ENCODE measurements around the gene DONSON. TPM values are rescaled to one million over a fixed set of nuclear protein-coding genes. Genes with fewer than 3 reads are reported as not detected.

DONSON gene
- total and polyA plus RNA-seq, 2 of the 13 experiments (the other 11 are each of a cell fraction or from before 2014, with no cell fraction given), result 35.4 to 63.6 TPM

DNA sequence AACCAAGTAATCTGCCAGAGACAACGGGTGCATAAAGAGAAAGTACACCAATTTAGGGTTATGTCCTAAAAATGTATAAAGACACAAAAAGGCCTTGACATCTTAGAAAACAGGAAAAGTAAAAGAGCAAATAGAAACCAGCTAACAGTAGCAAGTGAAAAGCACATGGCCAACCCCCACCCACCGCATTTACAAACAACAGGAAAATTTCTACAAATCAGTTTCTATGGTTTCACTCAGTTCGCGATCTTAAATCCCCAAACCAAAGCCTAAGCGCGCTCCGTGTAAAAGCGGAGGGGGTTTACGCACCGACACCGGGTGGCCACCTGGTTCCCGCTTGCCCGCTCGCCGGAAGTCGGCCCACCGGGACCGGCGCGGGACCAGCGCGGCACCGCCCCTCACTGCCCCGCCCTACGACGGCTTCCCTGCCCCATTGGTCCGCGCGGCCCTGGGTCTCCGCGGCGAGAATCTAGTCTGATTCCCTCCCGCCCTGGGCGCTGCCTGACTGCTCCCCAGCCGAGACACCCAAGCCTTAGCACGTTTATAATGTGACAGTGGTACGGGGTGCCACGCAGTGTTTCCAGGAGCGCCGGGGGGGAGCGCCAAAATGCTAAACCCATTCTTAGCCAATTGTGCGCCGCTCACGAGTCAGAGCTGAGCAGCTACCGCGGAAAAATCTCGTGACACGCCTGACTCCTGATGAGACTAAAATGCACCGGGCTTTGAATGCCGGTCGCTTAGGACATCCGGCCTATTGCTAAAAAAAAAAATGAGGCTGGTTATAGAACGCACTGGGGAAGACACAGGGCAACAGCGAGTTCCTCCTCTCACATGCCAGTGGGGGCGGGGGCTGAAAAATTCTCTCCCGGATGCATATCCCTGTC, 46.5 kb downstream of the DONSON start, which contains the start of gene GART (continued):
- TF ChIP-seq ZBTB26 (CRISPR knock-in tag; IDR thresholded peaks at IDR 0.05; ENCODE audit: borderline replicate concordance) (no peak), ZC3H13 (CRISPR knock-in tag; IDR thresholded peaks at IDR 0.05) (peak; percentile 63; the same call in 1 of the 2 replicates), ZBTB42 (CRISPR knock-in tag; IDR thresholded peaks at IDR 0.05) (no peak), NONO (IDR thresholded peaks at IDR 0.05) (no peak), NONO (CRISPR knock-in tag; conservative IDR thresholded peaks at IDR 0.05) (peak; percentile 72), ZNF550 (CRISPR knock-in tag; IDR thresholded peaks at IDR 0.05; ENCODE audit: borderline replicate concordance) (no peak), PPARG (CRISPR knock-in tag; conservative IDR thresholded peaks at IDR 0.05) (0 out of 2 replicates have a peak, but pooled peaks have one; percentile 19), EP300 (IDR thresholded peaks at IDR 0.05; ENCODE audit: low read depth in 2 of 2, low read length in 2 of 2) (peak in 1 of 2 experiments; percentile 16; a peak in 1 of 4 replicates), EP300 (CRISPR knock-in tag; IDR thresholded peaks at IDR 0.05; ENCODE audit: borderline replicate concordance) (no peak), RBAK (CRISPR knock-in tag; IDR thresholded peaks at IDR 0.05) (no peak), GATAD2A (CRISPR knock-in tag; IDR thresholded peaks at IDR 0.05) (no peak; the same call in 1 of the 2 replicates), TRAFD1 (CRISPR knock-in tag; IDR thresholded peaks at IDR 0.05; ENCODE audit: borderline replicate concordance) (0 out of 2 replicates have a peak, but pooled peaks have one; percentile 14), ZNF335 (CRISPR knock-in tag; IDR thresholded peaks at IDR 0.05) (peak; percentile 71), ARID2 (CRISPR knock-in tag; IDR thresholded peaks at IDR 0.05; ENCODE audit: borderline replicate concordance) (no peak), ZNF292 (CRISPR knock-in tag; IDR thresholded peaks at IDR 0.05; ENCODE audit: borderline replicate concordance, low read depth) (no peak), MAFG (CRISPR knock-in tag; IDR thresholded peaks at IDR 0.05) (0 out of 2 replicates have a peak, but pooled peaks have one; percentile 37)
- TF ChIP-seq, protein P1, sequence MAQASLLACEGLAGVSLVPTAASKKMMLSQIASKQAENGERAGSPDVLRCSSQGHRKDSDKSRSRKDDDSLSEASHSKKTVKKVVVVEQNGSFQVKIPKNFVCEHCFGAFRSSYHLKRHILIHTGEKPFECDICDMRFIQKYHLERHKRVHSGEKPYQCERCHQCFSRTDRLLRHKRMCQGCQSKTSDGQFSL (CRISPR knock-in tag; IDR thresholded peaks at IDR 0.05), result no peak
- TF ChIP-seq, protein P2, sequence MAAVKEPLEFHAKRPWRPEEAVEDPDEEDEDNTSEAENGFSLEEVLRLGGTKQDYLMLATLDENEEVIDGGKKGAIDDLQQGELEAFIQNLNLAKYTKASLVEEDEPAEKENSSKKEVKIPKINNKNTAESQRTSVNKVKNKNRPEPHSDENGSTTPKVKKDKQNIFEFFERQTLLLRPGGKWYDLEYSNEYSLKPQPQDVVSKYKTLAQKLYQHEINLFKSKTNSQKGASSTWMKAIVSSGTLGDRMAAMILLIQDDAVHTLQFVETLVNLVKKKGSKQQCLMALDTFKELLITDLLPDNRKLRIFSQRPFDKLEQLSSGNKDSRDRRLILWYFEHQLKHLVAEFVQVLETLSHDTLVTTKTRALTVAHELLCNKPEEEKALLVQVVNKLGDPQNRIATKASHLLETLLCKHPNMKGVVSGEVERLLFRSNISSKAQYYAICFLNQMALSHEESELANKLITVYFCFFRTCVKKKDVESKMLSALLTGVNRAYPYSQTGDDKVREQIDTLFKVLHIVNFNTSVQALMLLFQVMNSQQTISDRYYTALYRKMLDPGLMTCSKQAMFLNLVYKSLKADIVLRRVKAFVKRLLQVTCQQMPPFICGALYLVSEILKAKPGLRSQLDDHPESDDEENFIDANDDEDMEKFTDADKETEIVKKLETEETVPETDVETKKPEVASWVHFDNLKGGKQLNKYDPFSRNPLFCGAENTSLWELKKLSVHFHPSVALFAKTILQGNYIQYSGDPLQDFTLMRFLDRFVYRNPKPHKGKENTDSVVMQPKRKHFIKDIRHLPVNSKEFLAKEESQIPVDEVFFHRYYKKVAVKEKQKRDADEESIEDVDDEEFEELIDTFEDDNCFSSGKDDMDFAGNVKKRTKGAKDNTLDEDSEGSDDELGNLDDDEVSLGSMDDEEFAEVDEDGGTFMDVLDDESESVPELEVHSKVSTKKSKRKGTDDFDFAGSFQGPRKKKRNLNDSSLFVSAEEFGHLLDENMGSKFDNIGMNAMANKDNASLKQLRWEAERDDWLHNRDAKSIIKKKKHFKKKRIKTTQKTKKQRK (IDR thresholded peaks at IDR 0.05; ENCODE audit: low read length), result no peak
